GM23248 (cell line): ENCODE measurements around the gene CHRM1. TPM values are rescaled to one million over a fixed set of nuclear protein-coding genes. Genes with fewer than 3 reads are reported as not detected.

Experiments
- DNase-seq: peaks from one replicate; pipeline ENCODE4 v3.0.0-alpha.2; 2015
- H2AFZ ChIP-seq: fragments of 200-600 bp; sonication (generic); 2 replicates; pipeline ENCODE4 v1.6.1; 2016; ENCODE audit warnings: antibody characterized with exemption
- H3F3A ChIP-seq: fragments of 200-600 bp; sonication (generic); 2 replicates; pipeline ENCODE4 v1.6.1; 2016; ENCODE audit warnings: mild to moderate bottlenecking, antibody characterized with exemption, mixed run types; ENCODE audit not compliant: insufficient read depth
- H3K27ac ChIP-seq: fragments of 200-600 bp; sonication (generic); 2 replicates; pipeline ENCODE4 v1.5.1; 2016; ENCODE audit warnings: mild to moderate bottlenecking
- H3K27me3 ChIP-seq: fragments of 200-600 bp; sonication (generic); replicated peaks from 2 replicates; pipeline ENCODE4 v1.6.1; 2016; ENCODE audit warnings: mild to moderate bottlenecking; ENCODE audit not compliant: insufficient read depth
- H3K36me3 ChIP-seq: fragments of 200-600 bp; sonication (generic); 2 replicates; pipeline ENCODE4 v1.6.1; 2016; ENCODE audit warnings: low read depth, mild to moderate bottlenecking
- H3K4me1 ChIP-seq: fragments of 200-600 bp; sonication (generic); 2 replicates; pipeline ENCODE4 v1.6.1; 2016; ENCODE audit warnings: mild to moderate bottlenecking; ENCODE audit not compliant: insufficient read depth
- H3K4me2 ChIP-seq: fragments of 200-600 bp; sonication (generic); one replicate; pipeline ENCODE4 v1.6.1; 2016; ENCODE audit warnings: mild to moderate bottlenecking; ENCODE audit not compliant: unreplicated experiment
- H3K4me3 ChIP-seq: fragments of 200-600 bp; sonication (generic); 2 replicates; pipeline ENCODE4 v1.5.1; 2016; ENCODE audit warnings: mild to moderate bottlenecking
- H3K79me2 ChIP-seq: fragments of 200-600 bp; sonication (generic); 2 replicates; pipeline ENCODE4 v1.6.1; 2016; ENCODE audit warnings: mild to moderate bottlenecking; ENCODE audit not compliant: insufficient read depth
- H3K9ac ChIP-seq: fragments of 200-600 bp; sonication (generic); 2 replicates; pipeline ENCODE4 v1.6.1; 2016; ENCODE audit warnings: mild to moderate bottlenecking
- H3K9me2 ChIP-seq: fragments of 200-600 bp; sonication (generic); 2 replicates; pipeline ENCODE4 v1.6.1; 2016; ENCODE audit warnings: mixed run types, mild to moderate bottlenecking, moderate library complexity; ENCODE audit not compliant: insufficient read depth
- H3K9me3 ChIP-seq: fragments of 200-600 bp; sonication (generic); one replicate; pipeline ENCODE4 v1.6.1; 2017; ENCODE audit warnings: low read depth
- H4K20me1 ChIP-seq: fragments of 200-600 bp; sonication (generic); 2 replicates; pipeline ENCODE4 v1.6.0; 2016; ENCODE audit not compliant: insufficient read depth
- EZH2 ChIP-seq: fragments of 200-600 bp; sonication (generic); IDR thresholded peaks from 2 replicates; pipeline ENCODE4 v1.6.1; 2018; ENCODE audit warnings: antibody characterized with exemption, mild to moderate bottlenecking; ENCODE audit not compliant: insufficient read depth, poor library complexity, severe bottlenecking
- EZH2phosphoT487 ChIP-seq: fragments of 200-600 bp; sonication (generic); IDR thresholded peaks from 2 replicates; pipeline ENCODE4 v1.6.1; 2018; ENCODE audit warnings: antibody characterized with exemption, moderate library complexity, mild to moderate bottlenecking, low read depth; ENCODE audit not compliant: insufficient read depth
- WGBS, 2 experiments: methylation state at CpG; one replicate each; pipeline ENCODE4 v1.1.6; 2015 to 2017; ENCODE audit warnings: low lambda C conversion rate in 2 of 2, low coverage in 1 of 2; ENCODE audit errors: missing lambda C conversion rate in 2 of 2; 5-methylcytosine and 5-hydroxymethylcytosine counted together
- in situ Hi-C: fragments of 300-500 bp; cut with MboI; formaldehyde crosslinking; loops from 2 replicates; pipeline ENCODE4 v1.15.0; 2020
- polyA plus RNA-seq: library from polyadenylated mRNA; unstranded; fragments of >200 nt; fragmentation: Nextera tagmentation; extraction: Ambion mirVana; gene quantifications from 2 replicates; pipeline ENCODE4 v1.2.1, GENCODE V29; 2016
- total RNA-seq: library from RNA; depleted of rRNA; stranded (reverse); fragments of >200 nt; shearing (Covaris generic); gene quantifications from 2 replicates; pipeline ENCODE4 v1.2.3, GENCODE V29; 2014

CHRM1 gene
- total and polyA plus RNA-seq, 2 experiments from 2014 or later: not detected

GRCh38 chr11:62958547-62959421, 37.6 kb upstream of the CHRM1 start:
- H3K4me2 ChIP-seq: no peak overlapping the region
- WGBS, 2 experiments: 15 to 21% methylated on average over 11 of the region's 11 CpGs

DNA sequence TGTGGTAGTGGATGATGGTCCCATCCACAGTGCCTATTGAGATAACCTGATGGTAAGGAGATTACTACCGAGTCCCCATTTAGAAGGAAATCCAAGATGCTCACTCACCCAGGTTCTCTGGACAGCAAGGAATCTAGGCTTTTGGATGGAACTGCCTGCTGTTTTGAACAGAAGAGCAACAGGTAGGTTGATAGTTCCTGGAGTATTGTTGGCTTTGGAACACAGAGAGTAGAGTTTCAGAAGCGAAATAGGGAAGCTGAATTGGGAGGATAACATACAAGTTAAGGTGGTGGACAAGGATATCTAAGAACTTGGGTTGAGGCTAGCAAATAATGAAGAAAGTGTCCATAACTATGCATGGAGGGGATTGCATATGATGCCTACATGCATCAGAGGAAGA, 36.0 kb upstream of the CHRM1 start:
- Histone ChIP-seq H3K4me3 (no peak overlapping the region), H3K27ac (no peak overlapping the region), H3K9ac (no peak overlapping the region), H3K4me1 (no peaks in the 10 kb centered on the region), H3F3A (no peaks in the 10 kb centered on the region), H3K9me3 (no peaks in the 10 kb centered on the region), H2AFZ (no peak overlapping the region), H3K36me3 (no peaks in the 10 kb centered on the region), H3K4me2 (no peak overlapping the region), H4K20me1 (no peaks in the 10 kb centered on the region), H3K27me3 (no peaks in the 10 kb centered on the region; the same call in 1 of the 2 replicates), H3K9me2 (no peaks in the 10 kb centered on the region), H3K79me2 (no peaks in the 10 kb centered on the region)
- TF ChIP-seq EZH2 (no peak), EZH2phosphoT487 (no peak)
- no peak for DNase-seq
- WGBS, 2 experiments: 57 to 61% methylated on average over 2 of the region's 2 CpGs
- in situ Hi-C loops: no loop called here

More at GRCh38 chr11:62958547-62959421, 37.6 kb upstream of the CHRM1 start:
- no peaks in the 10 kb centered on the region for H4K20me1 ChIP-seq
- H3F3A ChIP-seq: no peaks in the 10 kb centered on the region
- H3K9me2 ChIP-seq: no peaks in the 10 kb centered on the region
- in situ Hi-C loops: no loop called here
- no peaks in the 10 kb centered on the region for H3K79me2 ChIP-seq
- no peaks in the 10 kb centered on the region for H3K27me3 ChIP-seq
- H3K9me3 ChIP-seq: no peaks in the 10 kb centered on the region
- no peak overlapping the region for H3K4me3 ChIP-seq
- no peak overlapping the region for H3K9ac ChIP-seq
- H3K36me3 ChIP-seq: no peaks in the 10 kb centered on the region
- DNase-seq: peak; percentile 30
- H3K27ac ChIP-seq: no peak overlapping the region
- no peaks in the 10 kb centered on the region for H3K4me1 ChIP-seq
- H2AFZ ChIP-seq: no peak overlapping the region
- TF ChIP-seq EZH2: no peak
- TF ChIP-seq EZH2phosphoT487: no peak

- Histone ChIP-seq H3K27me3 (no peaks in the 10 kb centered on the region; the same call in 1 of the 2 replicates), H3F3A (no peaks in the 10 kb centered on the region), H3K36me3 (no peaks in the 10 kb centered on the region), H2AFZ (no peak overlapping the region), H3K4me3 (no peak overlapping the region), H3K4me1 (no peaks in the 10 kb centered on the region), H3K27ac (no peak overlapping the region), H4K20me1 (no peaks in the 10 kb centered on the region), H3K79me2 (no peaks in the 10 kb centered on the region), H3K4me2 (no peak overlapping the region), H3K9ac (no peak overlapping the region), H3K9me2 (no peaks in the 10 kb centered on the region), H3K9me3 (no peaks in the 10 kb centered on the region)
- no peak for DNase-seq
- TF ChIP-seq EZH2phosphoT487 (no peak), EZH2 (no peak)
- 41 to 44% methylated on average over 5 of the region's 5 CpGs for WGBS, 2 experiments
- in situ Hi-C loops: no loop called here
Measured at GRCh38 chr11:62954478-62954877, 33.3 kb upstream of the CHRM1 start.

DNA sequence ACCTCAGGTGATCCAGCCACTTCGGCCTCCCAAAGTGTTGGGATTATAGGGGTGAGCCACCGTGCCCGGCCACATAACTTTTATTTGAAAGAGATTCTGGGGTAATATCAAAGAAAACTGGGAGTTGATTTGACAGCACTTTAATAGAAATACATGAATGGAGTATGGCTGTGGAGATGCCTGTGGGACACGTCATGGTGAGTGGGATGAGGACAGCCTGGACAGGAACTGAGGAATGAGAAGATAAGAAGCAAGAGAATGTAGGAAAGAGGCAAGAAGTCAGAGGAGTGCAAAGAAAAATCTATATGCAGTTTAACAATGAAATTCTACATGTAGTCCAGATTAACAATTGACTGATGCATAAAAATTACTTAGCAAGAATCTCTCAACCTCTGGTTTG, 32.6 kb upstream of the CHRM1 start:
- H3K27me3 ChIP-seq: no peaks in the 10 kb centered on the region; the same call in 1 of the 2 replicates
- H4K20me1 ChIP-seq: no peaks in the 10 kb centered on the region
- no peaks in the 10 kb centered on the region for H3K79me2 ChIP-seq
- no peaks in the 10 kb centered on the region for H3K9me3 ChIP-seq
- H3K9ac ChIP-seq: no peak overlapping the region
- peak; percentile 47 for DNase-seq
- H3K4me2 ChIP-seq: no peak overlapping the region
- no peaks in the 10 kb centered on the region for H3K4me1 ChIP-seq
- TF ChIP-seq EZH2phosphoT487: no peak
- TF ChIP-seq EZH2: no peak
- H3K36me3 ChIP-seq: no peaks in the 10 kb centered on the region
- no peaks in the 10 kb centered on the region for H3K9me2 ChIP-seq
- H2AFZ ChIP-seq: no peak overlapping the region
- no peaks in the 10 kb centered on the region for H3F3A ChIP-seq
- 46 to 61% methylated on average over 4 of the region's 4 CpGs for WGBS, 2 experiments
- H3K27ac ChIP-seq: no peak overlapping the region
- in situ Hi-C loops: no loop called here
- no peak overlapping the region for H3K4me3 ChIP-seq
